Heart left ventricle (tissue), 13 donors: ENCODE data around the gene PLEKHG4B.

Experiments
- CTCF ChIP-seq, 12 donors: fragments of 200-600 bp; sonication (generic) in 4 of 12; IDR thresholded peaks; one replicate each; pipeline versions ENCODE4 v1.5.0 to v1.8.0; 2018 to 2022; ENCODE audit warnings: antibody characterized with exemption in 12 of 12, mild to moderate bottlenecking in 5 of 12
- POLR2A ChIP-seq, 2 donors: fragments of 450-650 bp; IDR thresholded peaks; one replicate each; pipeline ENCODE4 v1.6.1; 2017; ENCODE audit warnings: antibody characterized with exemption in 2 of 2, mild to moderate bottlenecking in 2 of 2, moderate library complexity in 2 of 2
- donor health status: ischemic (EF 13 %, LVEDD 7.1; RV severe dilation, severe dysfunction).
- donor health status: DM: no; HTN: yes; CAD: no.
- donor health status: DM: no; HTN: no; CAD: no.
- donor health status: ischemic (EF 25% LVEDD 6.9; RV normal size, moderate dysfunction).
- donor health status: ischemic (EF 25% LVEDD 5.7; RV mildly dilated, moderate dysfunction).
- donor health status: ischemic (EF 35%, LVEDD 5.7; RV mildly dilated, moderate dysfunction).
- donor health status: nonischemic (EF 11% LVEDD 7.7; RV severe dilation, severe dysfunction).
- donor health status: DM: yes; HTN: yes; CAD: no.
- donor health status: PGD.
- donor health status: ischemic (EF 29% LVEDD 5.4; RV normal size, mild dysfunction).
- donor health status: nonischemic (EF 23%, LVEDD 6.1; RV moderate dilation, normal function).

- TF ChIP-seq CTCF (IDR thresholded peaks at IDR 0.05) (no peak), POLR2A (IDR thresholded peaks at IDR 0.05) (no peak)
Observed at GRCh38 chr5:73768-74502, 18.0 kb upstream of the PLEKHG4B start.
